ENCODE data around the gene RNH1. TPM values are rescaled to one million over a fixed set of nuclear protein-coding genes. Genes with fewer than 3 reads are reported as not detected.

Gene RNH1
- total RNA-seq, 2 donors from 2014 or later: 42.7 to 43.2 TPM

- H3K4me3 ChIP-seq (ENCODE audit: low read length): no peak overlapping the region
- DNase-seq: no peak
- Mint-ChIP-seq H3K4me3 (no peak overlapping the region), H3K27me3 (ENCODE audit: insufficient read depth) (peaks cover 2% of the 10 kb centered on the region), H3K27ac (no peak overlapping the region), H3K9me3 (peaks cover 37% of the 10 kb centered on the region), H3K4me1 (no peaks in the 10 kb centered on the region), H3K36me3 (ENCODE audit: low read depth) (peaks cover 43% of the 10 kb centered on the region)
- no peaks in the 10 kb centered on the region for H3K4me1 ChIP-seq (ENCODE audit: control insufficient read depth, insufficient read depth, low read length)
- 90 to 96% methylated on average over 3 to 4 of the region's 4 CpGs for WGBS, 2 experiments (ENCODE audit: insufficient coverage in 1 of 2, insufficient read length in 1 of 2)
- no peak for TF ChIP-seq CTCF (conservative IDR thresholded peaks at IDR 0.05)
- no peaks in the 10 kb centered on the region for H3K27me3 ChIP-seq (ENCODE audit: control insufficient read depth, insufficient read depth, low read length, poor library complexity, severe bottlenecking)
- H3K36me3 ChIP-seq (ENCODE audit: control insufficient read depth, insufficient read depth, low read length): peaks cover 10% of the 10 kb centered on the region
- H3K27ac ChIP-seq (ENCODE audit: low read depth, low read length): no peak overlapping the region
- H3K9ac ChIP-seq (ENCODE audit: extremely low read depth, low read length, poor library complexity, severe bottlenecking): no peak overlapping the region
- peaks cover 15% of the 10 kb centered on the region for H3K9me3 ChIP-seq (ENCODE audit: control insufficient read depth, low read length)
Observed at GRCh38 chr11:516400-516799, 9.4 kb upstream of the RNH1 start.

- no peaks in the 10 kb centered on the region for H3K4me1 Mint-ChIP-seq
- H3K27me3 Mint-ChIP-seq (ENCODE audit: insufficient read depth): peaks cover 2% of the 10 kb centered on the region
- 92 to 95% methylated on average over 5 to 6 of the region's 6 CpGs for WGBS, 2 experiments (ENCODE audit: insufficient coverage in 1 of 2, insufficient read length in 1 of 2)
- Histone ChIP-seq H3K36me3 (ENCODE audit: control insufficient read depth, insufficient read depth, low read length) (peaks cover 11% of the 10 kb centered on the region), H3K27ac (ENCODE audit: low read depth, low read length) (no peak overlapping the region), H3K27me3 (ENCODE audit: control insufficient read depth, insufficient read depth, low read length, poor library complexity, severe bottlenecking) (no peaks in the 10 kb centered on the region), H3K4me3 (ENCODE audit: low read length) (no peak overlapping the region), H3K4me1 (ENCODE audit: control insufficient read depth, insufficient read depth, low read length) (no peaks in the 10 kb centered on the region), H3K9ac (ENCODE audit: extremely low read depth, low read length, poor library complexity, severe bottlenecking) (no peak overlapping the region), H3K9me3 (ENCODE audit: control insufficient read depth, low read length) (peaks cover 15% of the 10 kb centered on the region)
- peaks cover 47% of the 10 kb centered on the region for H3K36me3 Mint-ChIP-seq (ENCODE audit: low read depth)
- H3K9me3 Mint-ChIP-seq: peaks cover 27% of the 10 kb centered on the region
- no peak for TF ChIP-seq CTCF (conservative IDR thresholded peaks at IDR 0.05)
- no peak overlapping the region for H3K4me3 Mint-ChIP-seq
- H3K27ac Mint-ChIP-seq: no peak overlapping the region
- DNase-seq: no peak
Observed at GRCh38 chr11:515131-515530, 8.1 kb upstream of the RNH1 start.

DNA sequence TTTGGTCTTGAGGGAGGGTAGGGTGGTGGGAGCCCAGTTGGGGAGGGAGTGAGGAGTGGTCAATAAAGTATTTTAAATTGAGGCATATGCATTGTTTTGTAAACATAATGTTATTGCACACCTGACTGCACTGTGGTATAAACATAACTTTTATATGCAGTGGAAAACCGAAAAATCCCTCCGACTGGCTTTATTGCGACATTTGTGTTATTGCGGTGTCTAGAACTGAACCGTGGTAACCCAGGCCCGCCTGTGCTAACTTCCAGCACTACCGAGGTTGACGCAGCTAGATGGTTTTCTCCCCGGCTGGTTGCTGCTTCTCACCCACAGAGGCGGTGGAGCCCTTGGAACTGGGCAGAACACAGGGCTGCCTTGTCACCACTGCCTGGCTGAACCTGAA lies 7.6 kb upstream of the RNH1 start:
- H3K9ac ChIP-seq (ENCODE audit: extremely low read depth, low read length, poor library complexity, severe bottlenecking): no peak overlapping the region
- WGBS, 2 experiments (ENCODE audit: insufficient coverage in 1 of 2, insufficient read length in 1 of 2): 95 to 97% methylated on average over 10 of the region's 10 CpGs
- H3K9me3 ChIP-seq (ENCODE audit: control insufficient read depth, low read length): peaks cover 15% of the 10 kb centered on the region
- no peak overlapping the region for H3K4me3 ChIP-seq (ENCODE audit: low read length)
- H3K27ac ChIP-seq (ENCODE audit: low read depth, low read length): no peak overlapping the region
- TF ChIP-seq CTCF (conservative IDR thresholded peaks at IDR 0.05): no peak
- H3K27me3 ChIP-seq (ENCODE audit: control insufficient read depth, insufficient read depth, low read length, poor library complexity, severe bottlenecking): no peaks in the 10 kb centered on the region
- peaks cover 27% of the 10 kb centered on the region for H3K9me3 Mint-ChIP-seq
- peaks cover 53% of the 10 kb centered on the region for H3K36me3 Mint-ChIP-seq (ENCODE audit: low read depth)
- H3K27ac Mint-ChIP-seq: no peak overlapping the region
- no peaks in the 10 kb centered on the region for H3K4me1 Mint-ChIP-seq
- no peak for DNase-seq
- H3K4me1 ChIP-seq (ENCODE audit: control insufficient read depth, insufficient read depth, low read length): no peaks in the 10 kb centered on the region
- H3K4me3 Mint-ChIP-seq: no peak overlapping the region
- peaks cover 2% of the 10 kb centered on the region for H3K27me3 Mint-ChIP-seq (ENCODE audit: insufficient read depth)
- peaks cover 16% of the 10 kb centered on the region for H3K36me3 ChIP-seq (ENCODE audit: control insufficient read depth, insufficient read depth, low read length)

Data from endodermal cell (in vitro differentiated cells).